Measurements from ENCODE around the gene NTHL1.

The NTHL1 gene

GRCh38 chr16:2062801-2063200, 15.2 kb upstream of the NTHL1 start:
- no peak for DNase-seq

- no peak for DNase-seq
Measured at GRCh38 chr16:2061526-2061925, 13.9 kb upstream of the NTHL1 start.

GRCh38 chr16:2061023-2061422, 13.4 kb upstream of the NTHL1 start:
- DNase-seq: no peak

GRCh38 chr16:2060346-2060745, 12.7 kb upstream of the NTHL1 start:
- DNase-seq: no peak

- DNase-seq: no peak
Measured at GRCh38 chr16:2058872-2059271, 11.2 kb upstream of the NTHL1 start.

GRCh38 chr16:2058420-2058819, 10.8 kb upstream of the NTHL1 start:
- DNase-seq: no peak

- DNase-seq: no peak
Measured at GRCh38 chr16:2057438-2057837, 9.8 kb upstream of the NTHL1 start.

- DNase-seq: no peak
Measured at GRCh38 chr16:2056681-2057407, 9.2 kb upstream of the NTHL1 start.

- no peak for DNase-seq
Measured at GRCh38 chr16:2056077-2056476, 8.4 kb upstream of the NTHL1 start.

GRCh38 chr16:2054543-2055245, 7.1 kb upstream of the NTHL1 start:
- no peak for DNase-seq

GRCh38 chr16:2053897-2054296, 6.3 kb upstream of the NTHL1 start:
- no peak for DNase-seq

- no peak for DNase-seq
Measured at GRCh38 chr16:2053211-2053610, 5.6 kb upstream of the NTHL1 start.

GRCh38 chr16:2048116-2048543, 496 bp upstream of the NTHL1 start:
- DNase-seq: no peak

- no peak for DNase-seq
Measured at GRCh38 chr16:2046893-2047329, 723 bp downstream of the NTHL1 start.

- no peak for DNase-seq
Measured at GRCh38 chr16:2045965-2046892, 1.4 kb downstream of the NTHL1 start.

GRCh38 chr16:2044541-2044940, 3.1 kb downstream of the NTHL1 start:
- DNase-seq: no peak

- DNase-seq: no peak
Measured at GRCh38 chr16:2043667-2044451, 3.8 kb downstream of the NTHL1 start.

GRCh38 chr16:2042986-2043666, 4.5 kb downstream of the NTHL1 start:
- no peak for DNase-seq

GRCh38 chr16:2042171-2042985, 5.3 kb downstream of the NTHL1 start:
- DNase-seq: no peak

GRCh38 chr16:2040787-2041522, 6.7 kb downstream of the NTHL1 start:
- no peak for DNase-seq

Measured in activated T-cell treated with anti-CD3 and anti-CD28 coated beads, Interleukin-2, amount 50 U/mL, for 48 hours (primary cell).